Caco-2 (cell line): Measurements from ENCODE around the gene CC2D2A. TPM values are rescaled to one million over a fixed set of nuclear protein-coding genes. Genes with fewer than 3 reads are reported as not detected.

Source experiments
- Bru-seq: library from RNA; stranded (reverse); fragments of 400-500 nt; gene quantifications from one replicate; lab custom pipeline; 2021; lab: Mats Ljungman, UMichigan
- BruChase-seq, 2 experiments: library from RNA; stranded (reverse); fragments of 400-500 nt; gene quantifications; one replicate each; lab custom pipeline; 2021; lab: Mats Ljungman, UMichigan
- BruUV-seq: library from RNA; stranded (reverse); fragments of 400-500 nt; replicated peaks from 2 replicates; lab custom pipeline; 2021; lab: Mats Ljungman, UMichigan
- CTCF ChIA-PET: fragments of 300-600 bp; sonication (Branson Sonifier 250); formaldehyde crosslinking; loops from one replicate; lab custom pipeline; 2022; ENCODE audit warnings: antibody characterized with exemption; lab: Charles Lee
- POLR2A ChIA-PET: fragments of 300-600 bp; sonication (Branson Sonifier 250); formaldehyde crosslinking; loops from one replicate; lab custom pipeline; 2022; ENCODE audit warnings: antibody characterized with exemption; lab: Charles Lee
- DNase-seq, 2 experiments: peaks; one replicate each; pipeline versions ENCODE4 v3.0.0 to v3.0.0-alpha.2; 2020 to 2022
- H3K27me3 ChIP-seq: replicated peaks from 2 replicates; pipeline ENCODE4 v1.6.0; 2011; ENCODE audit warnings: low read length; ENCODE audit not compliant: control insufficient read depth, insufficient read depth
- H3K36me3 ChIP-seq: 2 replicates; pipeline ENCODE4 v1.5.1; 2011; ENCODE audit warnings: low read length; ENCODE audit not compliant: control insufficient read depth, insufficient read depth
- H3K4me1 ChIP-seq: fragments of 250-450 bp; sonication (Bioruptor Pico); 2 replicates; pipeline ENCODE4 v1.5.1; 2020; ENCODE audit warnings: mild to moderate bottlenecking
- H3K4me3 ChIP-seq: 2 replicates; pipeline ENCODE4 v1.5.1; 2011; ENCODE audit warnings: low read depth, mild to moderate bottlenecking, control low read depth, low read length
- H3K9me3 ChIP-seq: fragments of 250-450 bp; sonication (Bioruptor Pico); 2 replicates; pipeline ENCODE4 v1.5.1; 2020; ENCODE audit warnings: mild to moderate bottlenecking, moderate library complexity
- H3K27ac Mint-ChIP-seq: one replicate; pipeline ENCODE4 v1.8.0; 2022; ENCODE audit warnings: mixed read lengths; ENCODE audit not compliant: unreplicated experiment
- H3K27me3 Mint-ChIP-seq: one replicate; pipeline ENCODE4 v1.8.0; 2022; ENCODE audit warnings: mixed read lengths; ENCODE audit not compliant: insufficient read depth, unreplicated experiment
- H3K36me3 Mint-ChIP-seq: one replicate; pipeline ENCODE4 v1.8.0; 2022; ENCODE audit warnings: mild to moderate bottlenecking, mixed read lengths; ENCODE audit not compliant: insufficient read depth, unreplicated experiment
- H3K4me1 Mint-ChIP-seq: one replicate; pipeline ENCODE4 v1.8.0; 2022; ENCODE audit warnings: low read depth, mixed read lengths; ENCODE audit not compliant: unreplicated experiment
- H3K4me3 Mint-ChIP-seq: one replicate; pipeline ENCODE4 v1.8.0; 2022; ENCODE audit warnings: mild to moderate bottlenecking, moderate library complexity, mixed read lengths; ENCODE audit not compliant: unreplicated experiment
- H3K9me3 Mint-ChIP-seq: one replicate; pipeline ENCODE4 v1.8.0; 2022; ENCODE audit warnings: mixed read lengths; ENCODE audit not compliant: unreplicated experiment
- CTCF ChIP-seq, 2 experiments: fragments of 200-600 bp in 1 of 2; IDR thresholded peaks; 1 replicate in 1 of 2; 2 replicates in 1 of 2; pipeline versions ENCODE4 v1.5.1 to v1.8.0; 2011 to 2022; ENCODE audit warnings: antibody characterized with exemption in 1 of 2, control low read depth in 1 of 2, inconsistent platforms in 1 of 2, low read depth in 1 of 2, low read length in 1 of 2, mild to moderate bottlenecking in 1 of 2, moderate library complexity in 1 of 2; ENCODE audit not compliant: insufficient read depth in 1 of 2, severe bottlenecking in 1 of 2, unreplicated experiment in 1 of 2
- intact Hi-C: fragments of 100-400 bp; cut with micrococcal nuclease; formaldehyde crosslinking; loops from one replicate; pipeline ENCODE4 v1.10.0; 2022; ENCODE audit not compliant: unreplicated experiment
- long read RNA-seq: library from polyadenylated mRNA; stranded (forward); transcript quantifications from one replicate; pipeline ENCODE4 v2.0.0, GENCODE V29; 2022
- total RNA-seq: library from RNA; stranded (reverse); gene quantifications from 2 replicates; pipeline ENCODE4 v1.2.3, GENCODE V29; 2022

Gene CC2D2A
- total RNA-seq: 7.3 and 12.3 TPM in 2 replicates
- Bru-seq, nascent RNA: percentile 53 among the genes with signal in this experiment
- BruChase-seq, experiment 1, labeled RNA remaining after a 2-hour chase: percentile 48 among the genes with signal in this experiment
- percentile 50 among the genes with signal in this experiment for BruChase-seq, experiment 2, labeled RNA remaining after a 6-hour chase
- long read RNA-seq, partial matches to known transcripts: 4 of 11 reads
- long read RNA-seq, other reads (novel, unspliced or antisense): 6 of 11 reads

DNA sequence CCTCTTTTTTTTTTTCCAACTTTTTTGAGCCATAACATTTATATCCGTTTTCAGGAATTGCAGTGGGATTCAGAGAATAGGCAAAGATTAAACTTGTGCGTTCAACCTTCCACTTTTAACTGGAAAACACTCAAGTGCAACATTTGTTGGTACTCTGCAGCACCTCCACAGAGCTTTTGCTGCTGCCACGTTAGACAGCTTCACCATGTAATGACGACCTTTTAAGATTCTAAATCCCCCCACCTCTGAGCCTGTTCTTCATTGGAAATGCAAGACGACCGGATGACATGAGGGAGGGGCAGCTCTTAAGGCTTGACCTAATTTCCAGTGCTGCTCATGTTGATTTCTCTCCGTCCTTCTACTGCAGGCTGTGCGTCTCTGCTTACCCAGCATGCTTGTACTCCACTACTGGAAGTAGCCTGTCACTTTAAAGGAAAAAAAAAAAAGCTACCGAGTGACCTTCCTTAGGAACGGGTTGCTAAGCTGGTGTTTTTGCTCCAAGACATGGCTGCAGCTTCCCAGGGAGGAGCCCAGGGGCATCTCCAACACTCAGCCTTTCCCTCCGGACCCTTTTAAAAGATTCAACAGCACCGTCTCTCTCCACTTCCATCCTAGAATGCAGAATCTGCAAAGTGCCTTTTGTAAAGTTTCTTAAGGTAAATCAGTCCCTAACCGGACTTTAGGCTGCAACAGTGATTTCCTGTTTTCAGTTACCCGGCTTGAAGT is at the start of gene CC2D2A:
CC2D2A (plus strand) TSS at position 481 of the 726 bp plus-strand sequence. CDS start 6,051 bp downstream, outside the sequence.
- Histone ChIP-seq H3K27me3 (no peaks in the 10 kb centered on the region; the same call in 1 of the 2 replicates), H3K9me3 (no peaks in the 10 kb centered on the region), H3K4me3 (peak within 1 kb of the TSS; percentile 32), H3K36me3 (no peaks in the 10 kb centered on the region), H3K4me1 (0 out of 2 replicates have a peak, but pooled peaks cover 4% of the 10 kb centered on the region)
- Mint-ChIP-seq H3K27me3 (peaks cover 8% of the 10 kb centered on the region), H3K36me3 (no peaks in the 10 kb centered on the region), H3K4me1 (no peaks in the 10 kb centered on the region), H3K4me3 (peak within 1 kb of the TSS; percentile 78), H3K27ac (peak within 1 kb of the TSS; percentile 29), H3K9me3 (no peaks in the 10 kb centered on the region)
- peak in 1 of 2 experiments; percentile 18 for DNase-seq
- no peak for TF ChIP-seq CTCF (IDR thresholded peaks at IDR 0.05; ENCODE audit: insufficient read depth in 1 of 2, low read depth in 1 of 2, low read length in 1 of 2, severe bottlenecking in 1 of 2, unreplicated experiment in 1 of 2)
- intact Hi-C loops: no loop called here
- ChIA-PET CTCF (interaction anchor here (0.5 to 1.7 kb wide), 3 partner anchors 10 to 559 kb away, joined by 3 to 6 read pairs (median 3); no protein-coding TSS in a partner anchor), POLR2A (interaction anchor here (0.6 to 1.0 kb wide), 5 partner anchors 9 to 692 kb away, joined by 3 to 5 read pairs (median 4); no protein-coding TSS in a partner anchor)
- no TSS peak for BruUV-seq

DNA sequence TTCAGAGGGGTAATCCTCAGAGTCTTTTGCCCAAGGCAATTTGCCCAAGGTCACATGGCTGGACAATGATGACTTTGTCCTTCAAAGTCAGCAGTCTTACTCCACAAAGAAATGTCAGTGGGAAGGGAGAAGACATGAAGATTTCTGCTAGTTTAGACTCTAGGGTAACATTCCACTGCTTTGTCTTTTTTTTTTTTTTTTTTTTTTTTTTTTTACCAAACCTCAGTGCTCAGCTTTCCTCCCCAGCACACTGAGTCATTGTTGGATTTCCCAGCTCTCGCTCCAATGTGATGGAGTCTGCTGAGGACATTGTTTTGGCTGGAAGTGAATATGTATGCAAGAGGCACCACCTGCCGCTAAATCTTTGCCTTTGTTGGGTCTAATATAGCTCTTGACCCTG is 49.0 kb upstream of the CC2D2A start:
- BruUV-seq: no TSS peak
- ChIA-PET CTCF (no interaction called here), POLR2A (no interaction called here)
- no peaks in the 10 kb centered on the region for H3K4me1 ChIP-seq
- H3K9me3 ChIP-seq: no peaks in the 10 kb centered on the region
- H3K27me3 Mint-ChIP-seq: peaks cover 29% of the 10 kb centered on the region
- DNase-seq: no peak
- H3K4me1 Mint-ChIP-seq: peaks cover 6% of the 10 kb centered on the region
- intact Hi-C loops: no loop called here
- no peaks in the 10 kb centered on the region for H3K9me3 Mint-ChIP-seq
- no peak for TF ChIP-seq CTCF (IDR thresholded peaks at IDR 0.05; ENCODE audit: insufficient read depth in 1 of 2, low read depth in 1 of 2, low read length in 1 of 2, severe bottlenecking in 1 of 2, unreplicated experiment in 1 of 2)
- H3K36me3 ChIP-seq: no peaks in the 10 kb centered on the region
- H3K27ac Mint-ChIP-seq: no peak overlapping the region
- no peak overlapping the region for H3K4me3 ChIP-seq
- H3K4me3 Mint-ChIP-seq: no peak overlapping the region
- H3K36me3 Mint-ChIP-seq: no peaks in the 10 kb centered on the region
- no peaks in the 10 kb centered on the region for H3K27me3 ChIP-seq

- Mint-ChIP-seq H3K27me3 (peaks cover 21% of the 10 kb centered on the region), H3K36me3 (no peaks in the 10 kb centered on the region), H3K4me3 (no peak overlapping the region), H3K9me3 (no peaks in the 10 kb centered on the region), H3K4me1 (peaks cover 4% of the 10 kb centered on the region), H3K27ac (no peak overlapping the region)
- Histone ChIP-seq H3K27me3 (no peaks in the 10 kb centered on the region), H3K36me3 (no peaks in the 10 kb centered on the region), H3K4me1 (no peaks in the 10 kb centered on the region), H3K4me3 (no peak overlapping the region), H3K9me3 (no peaks in the 10 kb centered on the region)
- no peak for DNase-seq
- intact Hi-C loops: no loop called here
- BruUV-seq: no TSS peak
- CTCF ChIA-PET: no interaction called here
- TF ChIP-seq CTCF (IDR thresholded peaks at IDR 0.05; ENCODE audit: insufficient read depth in 1 of 2, low read depth in 1 of 2, low read length in 1 of 2, severe bottlenecking in 1 of 2, unreplicated experiment in 1 of 2): no peak
- POLR2A ChIA-PET: no interaction called here
These were observed 46.4 kb upstream of the CC2D2A start for GRCh38 chr4:15423285-15423711.
